Muscle of leg (tissue), 11 donors: ENCODE data around the gene RIN3. TPM values are rescaled to one million over a fixed set of nuclear protein-coding genes. Genes with fewer than 3 reads are reported as not detected.
"Not testable (repeated sequence)": the region's sequence is repeated elsewhere in the genome, so short reads cannot be mapped to it uniquely, and the experiment has no call there.

Source experiments
- DNase-seq: peaks from one replicate; pipeline ENCODE4 v3.0.0; 2013
- H3K27ac ChIP-seq: one replicate; pipeline ENCODE4 v1.5.1; 2013; ENCODE audit warnings: mild to moderate bottlenecking, low read length, control low read depth
- H3K27me3 ChIP-seq: one replicate; pipeline ENCODE4 v1.6.1; 2013; ENCODE audit warnings: low read length; ENCODE audit not compliant: control insufficient read depth, insufficient read depth
- H3K36me3 ChIP-seq: one replicate; pipeline ENCODE4 v1.6.1; 2013; ENCODE audit warnings: low read length; ENCODE audit not compliant: control insufficient read depth, insufficient read depth
- H3K4me1 ChIP-seq: one replicate; pipeline ENCODE4 v1.6.1; 2013; ENCODE audit warnings: low read length; ENCODE audit not compliant: control insufficient read depth, insufficient read depth
- H3K4me3 ChIP-seq: one replicate; pipeline ENCODE4 v1.5.1; 2013; ENCODE audit warnings: low read length, control low read depth
- H3K9me3 ChIP-seq: replicated peaks from 2 replicates; pipeline ENCODE4 v1.6.1; 2013; ENCODE audit warnings: low read depth, low read length; ENCODE audit not compliant: control insufficient read depth
- WGBS: methylation state at CpG from one replicate; pipeline ENCODE4 v1.1.5; 2013; ENCODE audit warnings: missing lambda C conversion rate; ENCODE audit not compliant: insufficient coverage; 5-methylcytosine and 5-hydroxymethylcytosine counted together
- polyA plus RNA-seq, 8 donors: library from polyadenylated mRNA; unstranded; fragments of 120-200 nt; gene quantifications; one replicate each; pipeline versions ENCODE4 v1.2.1 to v1.2.3, GENCODE V29; 2013; ENCODE audit warnings: inconsistent platforms in 1 of 8, low replicate concordance in 1 of 8; ENCODE audit not compliant: insufficient read length in 8 of 8, insufficient read depth in 1 of 8
- total RNA-seq: library from RNA; stranded (reverse); fragments of 120-200 nt; gene quantifications from one replicate; pipeline ENCODE4 v1.2.4, GENCODE V29; 2013

The RIN3 gene
- total and polyA plus RNA-seq, 9 donors, result 4.3 to 18.2 (median 14.0) TPM

DNA sequence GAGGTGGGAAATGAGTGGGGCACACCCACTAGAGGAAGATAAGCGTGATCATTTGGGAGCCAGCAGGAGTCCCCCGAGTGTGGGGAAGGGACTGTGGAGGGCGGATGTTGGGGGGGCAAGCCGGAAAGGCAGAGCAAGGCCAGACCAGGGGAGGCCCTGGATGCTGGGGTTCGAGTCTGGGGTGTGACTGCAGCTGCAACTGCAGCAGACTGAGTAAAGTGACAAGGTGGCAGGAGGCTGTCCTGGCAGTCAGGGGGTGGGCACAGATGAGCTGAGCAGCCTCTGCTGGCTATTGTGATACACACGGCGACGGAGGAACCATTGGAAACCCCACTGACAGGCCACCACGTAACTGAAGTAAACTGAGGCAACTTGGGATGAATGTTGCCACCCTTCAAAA, 124.7 kb downstream of the RIN3 start:
- no peak for DNase-seq
- Histone ChIP-seq H3K4me1 (peaks cover 3% of the 10 kb centered on the region), H3K36me3 (peaks cover 11% of the 10 kb centered on the region), H3K27ac (no peak overlapping the region), H3K9me3 (no peaks in the 10 kb centered on the region), H3K4me3 (no peak overlapping the region), H3K27me3 (no peaks in the 10 kb centered on the region)
- WGBS, result 89% methylated on average over 9 of the region's 9 CpGs

DNA sequence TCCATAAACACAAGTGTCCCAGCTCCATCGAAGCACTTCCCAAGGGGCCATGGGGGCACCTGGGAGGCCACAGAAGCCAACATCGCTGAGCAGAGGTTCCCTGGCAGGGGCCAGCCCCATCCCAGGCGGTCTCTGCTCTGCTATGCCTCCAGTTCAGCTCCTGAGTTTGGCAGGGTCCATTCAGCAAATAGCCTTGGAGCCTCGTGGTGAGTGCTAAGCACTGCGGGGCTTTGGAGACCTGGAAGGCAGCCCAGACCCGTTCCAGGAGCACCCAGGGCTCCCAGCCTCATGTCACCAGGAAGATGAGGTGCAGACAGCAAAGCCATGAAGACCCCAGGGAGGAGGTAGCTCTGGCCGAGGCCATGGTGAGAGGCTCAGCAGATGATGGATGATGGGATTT, 125.3 kb downstream of the RIN3 start:
- Histone ChIP-seq H3K4me3 (no peak overlapping the region), H3K4me1 (peaks cover 3% of the 10 kb centered on the region), H3K27ac (no peak overlapping the region), H3K27me3 (no peaks in the 10 kb centered on the region), H3K9me3 (no peaks in the 10 kb centered on the region), H3K36me3 (peaks cover 11% of the 10 kb centered on the region)
- DNase-seq, result no peak
- WGBS, result 23% methylated on average over 6 of the region's 7 CpGs

DNA sequence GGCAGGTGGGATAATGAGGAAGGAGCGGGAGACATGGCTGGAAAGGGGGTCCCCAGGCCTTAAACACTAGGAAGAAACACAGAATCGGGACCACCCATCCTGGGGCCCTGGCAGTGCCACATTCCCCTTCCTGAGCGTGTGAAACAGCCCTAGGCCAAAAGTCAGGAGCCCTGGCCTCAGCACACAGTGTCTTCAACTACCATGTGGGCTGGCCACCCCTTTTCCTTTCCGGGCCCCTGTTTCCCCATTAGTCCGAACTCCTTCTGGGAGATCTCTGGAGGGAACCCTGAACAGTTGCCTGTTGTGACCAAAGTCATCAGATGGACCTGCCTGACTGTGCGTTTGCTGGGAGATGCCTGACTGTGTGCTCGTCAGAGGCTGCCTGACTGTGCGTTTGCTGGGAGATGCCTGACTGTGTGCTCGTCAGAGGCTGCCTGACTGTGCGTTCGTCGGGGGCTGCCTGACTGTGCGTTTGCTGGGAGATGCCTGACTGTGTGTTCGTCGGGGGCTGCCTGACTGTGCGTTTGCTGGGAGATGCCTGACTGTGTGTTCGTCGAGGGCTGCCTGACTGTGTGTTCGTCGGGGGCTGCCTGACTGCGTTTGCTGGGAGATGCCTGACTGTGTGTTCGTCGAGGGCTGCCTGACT, 126.0 kb downstream of the RIN3 start:
- not testable (repeated sequence) for DNase-seq, H3K4me3 ChIP-seq, H3K27me3 ChIP-seq, H3K4me1 ChIP-seq, H3K9me3 ChIP-seq, H3K27ac ChIP-seq
- peaks cover 16% of the 10 kb centered on the region for H3K36me3 ChIP-seq
- WGBS, result 92% methylated on average over 22 of the region's 23 CpGs

DNA sequence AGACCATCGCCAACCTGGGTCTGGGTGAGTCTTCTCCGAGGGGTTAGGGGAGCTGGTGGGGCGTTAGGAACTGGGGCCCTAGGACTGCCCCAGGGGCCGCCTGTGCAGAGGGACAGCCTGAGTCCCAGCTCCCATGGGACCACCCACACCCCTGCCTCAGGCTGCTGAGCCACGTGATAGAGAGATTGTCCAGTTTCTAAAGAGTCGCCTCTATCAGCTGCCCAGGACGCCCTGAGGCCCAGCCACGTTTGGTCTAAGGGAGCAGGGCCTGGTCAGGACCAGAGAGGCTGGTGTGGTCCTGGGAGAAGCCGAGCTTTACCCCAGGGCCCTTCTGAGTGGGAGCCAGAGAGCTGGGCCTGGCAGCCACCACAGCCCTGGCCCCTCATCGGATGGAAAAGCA, 127.7 kb downstream of the RIN3 start:
- no peak for DNase-seq
- H3K4me1 ChIP-seq, result peaks cover 3% of the 10 kb centered on the region
- no peaks in the 10 kb centered on the region for H3K27me3 ChIP-seq
- H3K4me3 ChIP-seq, result no peak overlapping the region
- peaks cover 7% of the 10 kb centered on the region for H3K9me3 ChIP-seq
- 64% methylated on average over 6 of the region's 10 CpGs for WGBS
- peaks cover 21% of the 10 kb centered on the region for H3K36me3 ChIP-seq
- H3K27ac ChIP-seq, result no peak overlapping the region

DNA sequence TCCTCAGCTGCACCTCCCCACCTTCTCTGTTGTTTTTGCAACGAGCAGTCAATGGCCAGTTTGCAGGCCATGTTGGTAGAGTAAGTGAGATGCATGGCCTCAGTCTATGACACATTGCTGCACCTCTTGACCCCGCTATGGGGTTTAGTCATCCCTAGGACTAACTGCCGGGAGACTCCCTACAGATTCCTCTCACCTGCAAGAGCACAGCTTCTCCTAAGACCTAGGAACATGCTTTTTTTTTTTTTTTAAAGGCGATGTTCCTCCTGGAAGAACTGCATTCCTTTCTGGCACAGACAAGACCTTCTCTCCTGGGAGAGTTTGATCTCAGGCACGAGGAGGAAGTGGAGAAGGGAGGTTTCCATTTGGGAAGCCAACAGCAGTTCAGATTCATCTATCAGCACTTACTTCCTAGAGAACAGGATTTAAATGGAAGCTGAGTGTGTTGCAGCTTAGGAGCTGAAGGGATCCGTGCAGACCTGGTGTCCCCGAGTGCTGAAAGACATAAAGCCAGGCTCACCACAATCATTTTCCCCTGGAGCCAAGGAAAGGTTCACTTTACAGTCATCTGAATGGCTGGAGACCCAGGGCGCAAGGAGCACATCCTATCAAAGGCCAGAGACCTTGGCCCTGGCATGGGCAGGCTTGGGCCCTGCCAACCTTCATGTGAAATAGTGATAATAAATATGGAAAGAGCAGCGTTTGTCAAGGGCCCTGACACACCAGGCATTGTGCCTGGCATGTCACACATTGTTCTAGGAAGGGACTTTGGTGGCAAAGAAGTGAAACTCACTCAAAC, 130.8 kb downstream of the RIN3 start:
- Histone ChIP-seq H3K27me3 (no peaks in the 10 kb centered on the region), H3K4me1 (peaks cover 23% of the 10 kb centered on the region), H3K4me3 (no peak overlapping the region), H3K36me3 (peaks cover 24% of the 10 kb centered on the region), H3K27ac (no peak overlapping the region), H3K9me3 (peaks cover 7% of the 10 kb centered on the region)
- DNase-seq, result peak; percentile 66
- 80% methylated on average over 2 of the region's 9 CpGs for WGBS

DNA sequence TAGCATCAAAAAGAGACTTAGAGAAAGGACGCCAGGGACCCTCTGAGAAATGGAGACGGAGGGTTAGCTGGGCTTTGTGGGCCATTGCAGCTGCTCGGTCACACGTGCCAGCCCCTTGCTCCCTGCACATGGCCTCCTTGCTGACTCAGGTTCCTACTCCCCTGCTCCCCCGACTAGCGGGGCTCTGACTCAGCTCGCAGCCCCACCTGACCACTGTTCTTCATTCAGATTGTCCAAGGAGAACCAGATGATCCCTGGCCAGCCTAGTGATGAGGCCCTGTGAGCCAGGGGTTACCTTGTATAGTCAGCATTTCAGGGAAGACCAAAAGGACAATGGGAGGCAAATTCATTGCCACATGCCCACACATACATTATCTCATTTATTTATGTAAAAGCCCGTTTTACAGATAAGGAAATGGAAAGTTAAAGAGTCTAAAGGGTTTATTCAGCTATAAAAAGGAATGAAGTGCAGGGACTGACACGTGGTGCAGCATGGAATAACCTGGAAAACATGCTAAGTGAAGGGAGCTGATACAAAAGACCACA, 131.5 kb downstream of the RIN3 start:
- H3K36me3 ChIP-seq, result peaks cover 26% of the 10 kb centered on the region
- 90% methylated on average over 6 of the region's 9 CpGs for WGBS
- peaks cover 7% of the 10 kb centered on the region for H3K9me3 ChIP-seq
- DNase-seq, result no peak
- H3K27me3 ChIP-seq, result no peaks in the 10 kb centered on the region
- no peak overlapping the region for H3K27ac ChIP-seq
- H3K4me1 ChIP-seq, result peaks cover 23% of the 10 kb centered on the region
- no peak overlapping the region for H3K4me3 ChIP-seq

DNA sequence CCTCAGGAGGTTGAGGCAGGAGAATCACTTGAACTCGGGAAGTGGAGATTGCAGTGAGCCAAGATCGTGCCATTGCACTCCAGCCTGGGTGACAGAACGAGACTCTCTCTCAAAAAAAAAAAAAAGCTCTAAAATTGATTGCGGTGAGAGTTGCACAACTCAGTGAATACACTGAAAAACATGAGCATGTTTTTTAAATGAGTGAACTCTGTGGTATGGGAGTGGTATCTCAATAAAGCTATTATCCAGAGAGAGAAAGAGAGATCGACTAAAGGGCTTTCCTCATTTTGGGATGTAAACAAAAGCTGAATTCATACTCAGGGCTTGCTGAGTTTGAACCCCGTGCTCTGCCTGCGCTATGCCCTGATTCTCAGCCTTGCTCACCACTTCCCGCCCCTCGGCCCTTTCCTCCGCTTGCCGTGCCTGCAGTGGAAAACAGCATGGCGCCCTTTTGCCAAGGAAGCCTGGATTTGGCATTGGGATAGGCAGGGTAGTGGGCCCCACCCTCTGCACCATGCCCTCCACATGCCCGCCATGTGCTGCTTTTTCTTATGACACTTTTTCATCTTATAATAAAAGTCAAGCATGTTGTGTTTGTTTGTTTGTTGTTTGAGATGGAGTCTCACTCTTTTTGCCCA, 132.4 kb downstream of the RIN3 start:
- Histone ChIP-seq H3K27me3 (no peaks in the 10 kb centered on the region), H3K9me3 (peaks cover 7% of the 10 kb centered on the region), H3K36me3 (peaks cover 33% of the 10 kb centered on the region), H3K4me3 (no peak overlapping the region), H3K27ac (peak overlapping the region; percentile 92), H3K4me1 (peaks cover 23% of the 10 kb centered on the region)
- no peak for DNase-seq
- WGBS, result 91% methylated on average over 7 of the region's 13 CpGs

DNA sequence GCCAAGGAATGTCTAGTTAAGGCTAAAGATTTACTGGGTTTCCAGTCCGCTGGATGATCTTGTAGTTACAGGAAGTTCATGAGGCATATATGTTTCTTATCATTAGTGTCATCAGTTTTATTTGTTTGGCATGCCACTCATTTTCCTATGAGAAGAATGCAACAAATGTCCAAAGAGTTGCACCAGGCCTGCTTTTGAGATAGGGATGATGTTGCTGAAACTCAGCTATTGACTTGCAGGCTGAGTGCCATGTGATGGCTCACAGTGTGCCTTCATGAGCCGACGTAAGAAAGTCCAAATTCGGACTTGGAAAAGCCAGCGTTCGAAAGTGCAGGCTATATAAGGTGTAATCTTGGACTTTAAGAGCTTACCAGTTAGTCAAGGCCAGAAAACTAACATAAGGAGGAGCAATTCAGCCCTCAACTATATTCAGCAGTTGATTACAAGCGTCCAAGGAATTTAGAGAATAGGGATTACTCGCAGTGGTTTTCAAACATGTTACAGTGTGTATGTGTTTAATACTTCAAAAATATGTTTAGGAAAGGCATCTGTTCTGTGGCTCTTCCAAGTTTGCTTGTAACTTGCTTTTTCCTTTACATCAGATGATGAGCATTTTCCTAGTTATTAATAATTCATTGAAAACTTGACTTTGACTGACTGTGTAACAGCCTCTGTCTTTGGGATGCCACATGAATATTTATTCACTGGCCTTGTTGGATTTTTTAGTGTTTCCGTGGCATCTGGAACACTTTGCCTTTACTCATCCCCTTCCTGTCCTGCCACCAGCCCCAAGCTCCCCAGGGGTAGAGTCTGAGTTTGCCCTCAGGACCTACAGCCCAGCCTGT, 133.6 kb downstream of the RIN3 start:
- H3K4me1 ChIP-seq, result peaks cover 23% of the 10 kb centered on the region
- peak overlapping the region; percentile 92 for H3K27ac ChIP-seq
- H3K4me3 ChIP-seq, result no peak overlapping the region
- DNase-seq, result peak; percentile 86
- peaks cover 7% of the 10 kb centered on the region for H3K9me3 ChIP-seq
- peaks cover 28% of the 10 kb centered on the region for H3K36me3 ChIP-seq
- H3K27me3 ChIP-seq, result no peaks in the 10 kb centered on the region
- 42% methylated on average over 4 of the region's 9 CpGs for WGBS

DNA sequence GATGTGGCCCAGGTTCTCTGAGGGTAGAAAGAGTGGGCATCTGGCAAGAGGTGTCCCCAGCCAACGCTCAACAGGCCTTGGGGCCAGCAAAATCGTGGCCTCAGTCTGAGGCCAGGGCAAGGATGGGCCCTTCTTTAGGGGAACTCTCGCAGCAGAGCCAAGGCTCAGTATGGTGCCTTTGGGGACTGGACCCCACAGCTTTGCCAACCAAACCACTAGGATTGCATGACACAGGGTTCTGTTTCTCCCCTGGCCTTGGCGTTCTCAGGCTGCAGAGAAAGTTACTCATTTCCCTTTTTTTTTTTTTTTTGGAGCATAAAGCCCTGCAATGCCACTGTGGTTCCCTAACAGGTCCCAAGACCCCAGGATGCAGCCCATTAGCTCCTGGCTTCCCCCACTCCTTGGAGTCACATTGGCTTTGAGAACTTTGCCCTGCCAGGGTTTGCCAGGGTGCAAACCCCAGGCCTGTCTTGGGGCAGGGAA, 134.3 kb downstream of the RIN3 start:
- 55% methylated on average over 4 of the region's 4 CpGs for WGBS
- H3K36me3 ChIP-seq, result peaks cover 32% of the 10 kb centered on the region
- H3K9me3 ChIP-seq, result peaks cover 7% of the 10 kb centered on the region
- peak overlapping the region; percentile 92 for H3K27ac ChIP-seq
- H3K27me3 ChIP-seq, result no peaks in the 10 kb centered on the region
- H3K4me1 ChIP-seq, result peaks cover 23% of the 10 kb centered on the region
- no peak overlapping the region for H3K4me3 ChIP-seq
- DNase-seq, result peak; percentile 32
